Stimulated activated CD8-positive, alpha-beta memory T cell treated with anti-CD3 and anti-CD28 coated beads, Interleukin-7, amount 100 ng/mL, for 1 hour (primary cell): ENCODE measurements around the gene CACNA1A.
"Not testable (repeated sequence)": the region's sequence is repeated elsewhere in the genome, so short reads cannot be mapped to it uniquely, and the experiment has no call there.

ENCODE experiments used
- DNase-seq, 2 donors: peaks; one replicate each; pipeline ENCODE4 v3.0.0-alpha.2; 2020; ENCODE audit warnings: low read depth in 2 of 2

The CACNA1A gene

GRCh38 chr19:13506471-13506820, at the start of gene CACNA1A:
TSS of gene CACNA1A (minus strand) at chr19:13506479. CDS start at chr19:13506224, 255 bp downstream.
- DNase-seq: no peak

- DNase-seq: no peak
These were observed 48.4 kb upstream of the CACNA1A start for GRCh38 chr19:13554506-13555240.

- no peak for DNase-seq
These were observed 47.7 kb upstream of the CACNA1A start for GRCh38 chr19:13553880-13554400.

- DNase-seq: no peak
These were observed 41.9 kb upstream of the CACNA1A start for GRCh38 chr19:13548131-13548530.

GRCh38 chr19:13547102-13547501, 40.8 kb upstream of the CACNA1A start:
- no peak for DNase-seq

- DNase-seq: no peak
These were observed 38.1 kb upstream of the CACNA1A start for GRCh38 chr19:13544423-13544822.

- DNase-seq: no peak
These were observed 35.3 kb upstream of the CACNA1A start for GRCh38 chr19:13541554-13541953.

- DNase-seq: no peak
These were observed 33.1 kb upstream of the CACNA1A start for GRCh38 chr19:13539332-13539731.

- DNase-seq: no peak
These were observed 32.4 kb upstream of the CACNA1A start for GRCh38 chr19:13538601-13539253.

- no peak for DNase-seq
These were observed 31.2 kb upstream of the CACNA1A start for GRCh38 chr19:13537454-13537853.

- DNase-seq: no peak
These were observed 24.4 kb upstream of the CACNA1A start for GRCh38 chr19:13530720-13531119.

- not testable (repeated sequence) for DNase-seq
These were observed 23.4 kb upstream of the CACNA1A start for GRCh38 chr19:13529721-13530120.

GRCh38 chr19:13526552-13526951, 20.3 kb upstream of the CACNA1A start:
- no peak for DNase-seq

- no peak for DNase-seq
These were observed 14.8 kb upstream of the CACNA1A start for GRCh38 chr19:13521066-13521465.

GRCh38 chr19:13511947-13512346, 5.7 kb upstream of the CACNA1A start:
- no peak for DNase-seq

GRCh38 chr19:13507053-13507611, 853 bp upstream of the CACNA1A start:
- no peak for DNase-seq

GRCh38 chr19:13505761-13506470, 363 bp downstream of the CACNA1A start:
- no peak for DNase-seq

- no peak for DNase-seq
These were observed 1.0 kb downstream of the CACNA1A start for GRCh38 chr19:13505164-13505695.

- DNase-seq: no peak
These were observed 2.6 kb downstream of the CACNA1A start for GRCh38 chr19:13503570-13504235.

GRCh38 chr19:13502231-13502630, 4.0 kb downstream of the CACNA1A start:
- no peak for DNase-seq

GRCh38 chr19:13499692-13500091, 6.6 kb downstream of the CACNA1A start:
- DNase-seq: no peak
